Measurements from ENCODE around the gene RPS21. TPM values are rescaled to one million over a fixed set of nuclear protein-coding genes. Genes with fewer than 3 reads are reported as not detected.
A peak's percentile ranks its signal among the peaks of the same experiment; 100 is the strongest.

RPS21 gene
- total and polyA plus RNA-seq, 4 donors, result 278 to 1,588 (median 439) TPM

DNA sequence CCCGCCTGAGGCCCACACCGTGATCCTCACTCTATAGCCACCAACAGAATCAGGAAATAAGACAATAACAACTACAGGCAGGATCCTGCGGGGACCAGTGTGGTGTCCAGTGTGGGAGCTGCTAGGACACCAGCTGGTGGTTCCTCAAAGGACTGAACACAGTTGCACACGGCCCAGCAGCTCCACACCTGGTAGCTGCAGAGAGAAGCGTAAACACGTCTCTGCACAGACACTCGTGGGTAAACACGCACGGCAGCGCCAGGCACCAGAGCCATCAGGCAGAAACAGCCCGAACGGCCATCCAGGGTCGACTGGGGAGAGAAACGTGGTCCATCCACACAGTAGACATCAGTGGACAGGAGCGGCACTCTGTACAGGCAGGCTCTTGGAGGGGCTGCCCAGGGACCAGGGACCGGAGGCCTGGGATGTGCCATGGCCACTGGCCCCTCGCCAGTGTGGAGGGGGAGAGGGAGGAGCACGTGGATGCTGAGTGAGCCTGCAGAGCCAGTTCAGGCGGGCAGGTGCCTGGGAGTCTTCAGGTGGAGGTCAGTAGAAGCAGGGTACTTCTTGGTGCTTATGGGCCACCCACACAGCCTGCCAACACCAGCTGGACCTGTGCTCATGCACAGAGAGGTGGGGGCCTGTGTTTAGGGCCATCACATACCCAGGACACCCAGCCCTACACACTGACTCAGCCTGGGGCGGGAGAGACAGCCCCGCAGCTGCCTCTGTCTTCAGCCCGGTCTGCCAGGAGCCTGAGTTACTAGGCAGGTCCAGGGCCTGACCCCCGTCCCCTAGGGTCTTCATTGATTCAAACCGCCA, 12.4 kb upstream of the RPS21 start:
- Histone ChIP-seq H3K9me3 (ENCODE audit: control insufficient read depth in 4 of 4, low read length in 3 of 4) (no peaks in the 10 kb centered on the region), H3K36me3 (ENCODE audit: control insufficient read depth in 4 of 4, insufficient read depth in 3 of 4, low read depth in 1 of 4, low read length in 3 of 4) (no peaks in the 10 kb centered on the region), H3K27me3 (ENCODE audit: control insufficient read depth in 4 of 4, insufficient read depth in 4 of 4, low read length in 3 of 4) (no peaks in the 10 kb centered on the region), H3K4me1 (ENCODE audit: control insufficient read depth in 4 of 4, insufficient read depth in 4 of 4, low read length in 3 of 4) (peaks cover 11 to 54% (median 36%) of the 10 kb centered on the region in 4 donors), H3K9ac (ENCODE audit: low read depth in 1 of 2, low read length in 2 of 2) (no peak overlapping the region), H3K4me3 (ENCODE audit: low read depth in 1 of 3, low read length in 3 of 3) (no peak overlapping the region), H3K27ac (ENCODE audit: low read depth in 1 of 2, low read length in 2 of 2) (no peak overlapping the region)
- DNase-seq (ENCODE audit: low spot score), result no peak
- 61% methylated on average over 24 of the region's 24 CpGs for whole genome bisulfite sequencing
- TF ChIP-seq, protein P1, sequence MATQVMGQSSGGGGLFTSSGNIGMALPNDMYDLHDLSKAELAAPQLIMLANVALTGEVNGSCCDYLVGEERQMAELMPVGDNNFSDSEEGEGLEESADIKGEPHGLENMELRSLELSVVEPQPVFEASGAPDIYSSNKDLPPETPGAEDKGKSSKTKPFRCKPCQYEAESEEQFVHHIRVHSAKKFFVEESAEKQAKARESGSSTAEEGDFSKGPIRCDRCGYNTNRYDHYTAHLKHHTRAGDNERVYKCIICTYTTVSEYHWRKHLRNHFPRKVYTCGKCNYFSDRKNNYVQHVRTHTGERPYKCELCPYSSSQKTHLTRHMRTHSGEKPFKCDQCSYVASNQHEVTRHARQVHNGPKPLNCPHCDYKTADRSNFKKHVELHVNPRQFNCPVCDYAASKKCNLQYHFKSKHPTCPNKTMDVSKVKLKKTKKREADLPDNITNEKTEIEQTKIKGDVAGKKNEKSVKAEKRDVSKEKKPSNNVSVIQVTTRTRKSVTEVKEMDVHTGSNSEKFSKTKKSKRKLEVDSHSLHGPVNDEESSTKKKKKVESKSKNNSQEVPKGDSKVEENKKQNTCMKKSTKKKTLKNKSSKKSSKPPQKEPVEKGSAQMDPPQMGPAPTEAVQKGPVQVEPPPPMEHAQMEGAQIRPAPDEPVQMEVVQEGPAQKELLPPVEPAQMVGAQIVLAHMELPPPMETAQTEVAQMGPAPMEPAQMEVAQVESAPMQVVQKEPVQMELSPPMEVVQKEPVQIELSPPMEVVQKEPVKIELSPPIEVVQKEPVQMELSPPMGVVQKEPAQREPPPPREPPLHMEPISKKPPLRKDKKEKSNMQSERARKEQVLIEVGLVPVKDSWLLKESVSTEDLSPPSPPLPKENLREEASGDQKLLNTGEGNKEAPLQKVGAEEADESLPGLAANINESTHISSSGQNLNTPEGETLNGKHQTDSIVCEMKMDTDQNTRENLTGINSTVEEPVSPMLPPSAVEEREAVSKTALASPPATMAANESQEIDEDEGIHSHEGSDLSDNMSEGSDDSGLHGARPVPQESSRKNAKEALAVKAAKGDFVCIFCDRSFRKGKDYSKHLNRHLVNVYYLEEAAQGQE (IDR thresholded peaks at IDR 0.05), result no peak
- TF ChIP-seq HNF4G (IDR thresholded peaks at IDR 0.05), result no peak
- no peak for TF ChIP-seq GABPA (IDR thresholded peaks at IDR 0.05 in 1 of 2, conservative IDR thresholded peaks at IDR 0.05 in 1 of 2)
- no peak for TF ChIP-seq RXRA (IDR thresholded peaks at IDR 0.05)
- TF ChIP-seq, protein P2, sequence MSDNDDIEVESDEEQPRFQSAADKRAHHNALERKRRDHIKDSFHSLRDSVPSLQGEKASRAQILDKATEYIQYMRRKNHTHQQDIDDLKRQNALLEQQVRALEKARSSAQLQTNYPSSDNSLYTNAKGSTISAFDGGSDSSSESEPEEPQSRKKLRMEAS (IDR thresholded peaks at IDR 0.05), result no peak
- TF ChIP-seq, protein P3, sequence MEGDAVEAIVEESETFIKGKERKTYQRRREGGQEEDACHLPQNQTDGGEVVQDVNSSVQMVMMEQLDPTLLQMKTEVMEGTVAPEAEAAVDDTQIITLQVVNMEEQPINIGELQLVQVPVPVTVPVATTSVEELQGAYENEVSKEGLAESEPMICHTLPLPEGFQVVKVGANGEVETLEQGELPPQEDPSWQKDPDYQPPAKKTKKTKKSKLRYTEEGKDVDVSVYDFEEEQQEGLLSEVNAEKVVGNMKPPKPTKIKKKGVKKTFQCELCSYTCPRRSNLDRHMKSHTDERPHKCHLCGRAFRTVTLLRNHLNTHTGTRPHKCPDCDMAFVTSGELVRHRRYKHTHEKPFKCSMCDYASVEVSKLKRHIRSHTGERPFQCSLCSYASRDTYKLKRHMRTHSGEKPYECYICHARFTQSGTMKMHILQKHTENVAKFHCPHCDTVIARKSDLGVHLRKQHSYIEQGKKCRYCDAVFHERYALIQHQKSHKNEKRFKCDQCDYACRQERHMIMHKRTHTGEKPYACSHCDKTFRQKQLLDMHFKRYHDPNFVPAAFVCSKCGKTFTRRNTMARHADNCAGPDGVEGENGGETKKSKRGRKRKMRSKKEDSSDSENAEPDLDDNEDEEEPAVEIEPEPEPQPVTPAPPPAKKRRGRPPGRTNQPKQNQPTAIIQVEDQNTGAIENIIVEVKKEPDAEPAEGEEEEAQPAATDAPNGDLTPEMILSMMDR (IDR thresholded peaks at IDR 0.05; ENCODE audit: low read depth, low read length, missing input control), result no peak
- no peak for TF ChIP-seq YY1 (IDR thresholded peaks at IDR 0.05)
- TF ChIP-seq, protein P4, sequence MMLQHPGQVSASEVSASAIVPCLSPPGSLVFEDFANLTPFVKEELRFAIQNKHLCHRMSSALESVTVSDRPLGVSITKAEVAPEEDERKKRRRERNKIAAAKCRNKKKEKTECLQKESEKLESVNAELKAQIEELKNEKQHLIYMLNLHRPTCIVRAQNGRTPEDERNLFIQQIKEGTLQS (IDR thresholded peaks at IDR 0.05), result no peak

DNA sequence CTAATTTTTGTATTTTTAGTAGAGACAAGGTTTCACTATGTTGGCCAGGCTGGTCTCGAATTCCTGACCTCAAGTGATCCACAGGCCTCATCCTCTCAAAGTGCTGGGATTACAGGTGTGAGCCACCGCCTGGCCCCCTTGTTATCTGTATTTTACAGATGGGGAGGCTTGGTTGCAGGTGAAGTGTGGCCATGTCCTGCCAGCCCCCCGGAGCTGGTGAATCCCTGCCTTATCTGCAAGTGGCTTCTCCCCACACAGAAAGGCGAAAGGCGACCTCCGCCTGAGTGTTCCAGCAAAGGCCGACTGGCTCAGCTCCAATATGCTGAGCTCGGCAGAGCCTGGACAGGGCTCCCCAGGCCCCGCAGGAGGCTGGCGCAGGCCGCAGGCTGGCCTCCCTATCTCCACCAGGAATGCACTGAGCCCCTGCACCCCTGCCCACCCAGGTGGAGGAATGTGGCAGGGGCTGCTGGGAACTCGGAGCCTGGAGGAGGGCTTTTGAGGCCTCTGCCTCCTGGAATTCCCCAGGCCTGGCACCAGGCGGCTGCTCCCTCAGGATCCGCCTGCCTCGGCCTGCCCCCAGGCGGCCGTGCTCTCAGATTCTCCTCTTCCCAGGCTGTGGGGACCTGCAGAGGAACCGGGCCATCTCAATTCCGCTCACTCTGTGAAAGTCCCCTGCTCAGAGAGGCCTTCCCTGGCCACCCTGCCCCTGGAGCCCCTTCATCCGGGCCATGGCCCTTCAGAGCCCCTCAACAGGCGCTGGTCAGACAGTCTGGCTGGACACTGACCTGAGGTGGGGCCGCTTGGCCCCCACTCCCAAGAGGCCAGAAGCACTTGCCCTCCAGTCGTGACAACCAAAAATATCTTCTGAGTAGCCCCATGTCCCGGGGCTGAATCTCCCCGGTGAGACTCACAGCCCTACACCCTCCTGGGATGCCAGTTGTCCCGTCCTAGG, 10.5 kb upstream of the RPS21 start:
- Histone ChIP-seq H3K9ac (ENCODE audit: low read depth in 1 of 2, low read length in 2 of 2) (peak overlapping the region in 1 of 2 donors; percentile 53), H3K4me1 (ENCODE audit: control insufficient read depth in 4 of 4, insufficient read depth in 4 of 4, low read length in 3 of 4) (peaks cover 4 to 35% (median 21%) of the 10 kb centered on the region in 4 donors), H3K4me3 (ENCODE audit: low read depth in 1 of 3, low read length in 3 of 3) (peak overlapping the region in 1 of 3 donors; percentile 35), H3K27me3 (ENCODE audit: control insufficient read depth in 4 of 4, insufficient read depth in 4 of 4, low read length in 3 of 4) (no peaks in the 10 kb centered on the region), H3K27ac (ENCODE audit: low read depth in 1 of 2, low read length in 2 of 2) (peak overlapping the region; percentile 14 to 64), H3K36me3 (ENCODE audit: control insufficient read depth in 4 of 4, insufficient read depth in 3 of 4, low read depth in 1 of 4, low read length in 3 of 4) (no peaks in the 10 kb centered on the region), H3K9me3 (ENCODE audit: control insufficient read depth in 4 of 4, low read length in 3 of 4) (no peaks in the 10 kb centered on the region)
- no peak for DNase-seq (ENCODE audit: low spot score)
- 39% methylated on average over 26 of the region's 26 CpGs for WGBS
- TF ChIP-seq EGR1 (IDR thresholded peaks at IDR 0.05; ENCODE audit: low read depth in 2 of 2), result no peak
- TF ChIP-seq RXRA (IDR thresholded peaks at IDR 0.05), result peak; percentile 30 to 45
- TF ChIP-seq SP1 (IDR thresholded peaks at IDR 0.05), result no peak
- TF ChIP-seq, protein P2 (IDR thresholded peaks at IDR 0.05), result no peak
- TF ChIP-seq FOXA1 (IDR thresholded peaks at IDR 0.05), result no peak
- TF ChIP-seq, protein P3 (IDR thresholded peaks at IDR 0.05; ENCODE audit: low read depth, low read length, missing input control), result peak; percentile 77
- peak; percentile 88 to 89 for TF ChIP-seq RAD21 (IDR thresholded peaks at IDR 0.05)

Measured in liver (tissue), 9 donors.